NOMO-1 treated with dmso at 0.1 percent for 144 hours (cell line): Measurements from ENCODE around the gene RARA.
"Not testable (repeated sequence)": the region's sequence is repeated elsewhere in the genome, so short reads cannot be mapped to it uniquely, and the experiment has no call there.

Experiments
- DNase-seq: peaks from one replicate; lab custom pipeline; 2025; ENCODE audit not compliant: unreplicated experiment; lab: John Stamatoyannopoulos, UW

RARA gene

DNA sequence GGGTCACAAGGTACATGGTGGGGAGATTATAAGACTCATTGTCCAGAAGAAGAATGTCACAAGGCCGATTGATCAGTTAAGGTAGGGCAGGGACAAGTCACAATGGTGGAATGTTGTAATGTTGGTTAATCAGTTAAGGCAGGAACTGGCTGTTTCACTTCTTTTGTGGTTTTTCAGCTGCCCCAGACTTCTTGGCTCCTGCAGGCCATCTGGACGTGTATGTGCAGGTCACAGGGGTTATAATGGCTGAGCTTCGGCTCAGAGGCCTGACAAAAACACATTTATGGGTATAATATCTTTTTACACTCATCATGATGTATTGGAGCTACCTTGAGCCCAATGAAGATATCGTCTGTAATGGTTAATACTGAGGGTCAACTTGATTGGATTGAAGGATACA is 63.7 kb downstream of the RARA start:
- not testable (repeated sequence) for DNase-seq

GRCh38 chr17:40373324-40373723 is 64.3 kb downstream of the RARA start:
- DNase-seq: no peak

- DNase-seq: no peak
These were observed 65.0 kb downstream of the RARA start for GRCh38 chr17:40373999-40374398.

- DNase-seq: no peak
These were observed 66.0 kb downstream of the RARA start for GRCh38 chr17:40374821-40375498.

DNA sequence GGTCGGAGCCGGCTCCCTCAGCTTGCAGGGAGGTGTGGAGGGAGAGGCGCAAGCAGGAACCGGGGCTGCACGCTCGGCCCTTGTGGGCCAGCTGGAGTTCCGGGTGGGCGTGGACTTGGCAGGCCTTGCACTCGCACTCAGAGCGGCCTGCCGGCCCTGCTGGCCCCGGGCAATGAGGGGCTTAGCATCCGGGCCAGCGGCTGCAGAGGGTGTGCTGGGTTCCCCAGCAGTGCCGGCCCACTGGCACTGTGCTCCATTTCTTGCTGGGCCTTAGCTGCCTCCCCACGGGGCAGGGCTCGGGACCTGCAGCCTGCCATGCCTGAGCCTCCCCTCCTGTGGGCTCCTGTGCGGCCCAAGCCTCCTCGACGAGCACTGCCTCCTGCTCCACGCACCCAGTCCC is 66.8 kb downstream of the RARA start:
- not testable (repeated sequence) for DNase-seq

DNA sequence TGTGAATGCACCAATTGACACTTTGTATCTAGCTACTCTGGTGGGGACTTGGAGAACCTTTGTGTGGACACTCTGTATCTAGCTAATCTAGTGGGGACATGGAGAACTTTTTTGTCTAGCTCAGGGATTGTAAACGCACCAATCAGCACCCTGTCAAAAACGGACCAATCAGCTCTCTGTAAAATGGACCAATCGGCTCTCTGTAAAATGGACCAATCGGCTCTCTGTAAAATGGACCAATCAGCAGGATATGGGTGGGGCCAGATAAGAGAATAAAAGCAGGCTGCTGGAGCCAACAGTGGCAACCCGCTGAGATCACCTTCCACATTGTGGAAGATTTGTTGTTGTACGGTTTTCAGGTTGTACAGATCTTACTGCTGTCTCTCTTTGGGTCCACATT is 67.6 kb downstream of the RARA start:
- DNase-seq: not testable (repeated sequence)

DNA sequence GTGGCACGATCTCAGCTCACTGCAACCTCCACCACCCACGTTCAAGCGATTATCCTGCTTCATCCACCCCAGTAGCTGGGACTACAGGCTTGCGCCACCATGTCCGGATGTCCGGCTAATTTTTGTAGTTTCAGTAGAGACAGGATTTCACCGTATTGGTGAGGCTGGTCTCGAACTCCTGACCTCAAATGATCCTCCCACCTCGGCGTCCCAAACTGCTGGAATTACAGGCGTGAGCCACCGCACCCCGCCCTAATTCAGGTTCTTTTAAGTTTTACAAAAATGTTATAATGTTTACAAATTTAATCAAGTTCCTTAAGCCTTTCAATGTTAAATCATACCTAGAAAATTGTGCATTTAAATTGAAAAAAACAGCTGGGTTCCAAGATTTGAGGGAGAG is 68.9 kb downstream of the RARA start:
- DNase-seq: no peak

DNA sequence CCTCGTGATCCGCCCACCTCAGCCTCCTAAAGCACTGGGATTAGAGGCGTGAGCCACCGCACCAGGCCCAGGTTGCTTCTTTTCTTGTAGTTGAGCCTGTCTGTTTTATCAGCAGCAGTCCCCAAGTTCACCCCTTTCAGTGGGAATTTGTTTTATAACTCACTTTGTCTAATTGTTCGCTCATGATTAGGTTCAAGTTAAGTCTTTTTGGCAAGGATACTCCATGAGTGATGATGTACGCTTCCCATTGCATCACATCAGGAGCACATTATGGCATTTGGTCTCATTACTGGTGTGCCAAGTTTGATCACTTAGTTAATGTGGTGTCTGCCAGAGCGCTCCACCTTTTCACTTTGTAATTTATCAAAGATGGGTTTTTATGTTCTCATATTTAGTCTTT is 70.0 kb downstream of the RARA start:
- no peak for DNase-seq

DNA sequence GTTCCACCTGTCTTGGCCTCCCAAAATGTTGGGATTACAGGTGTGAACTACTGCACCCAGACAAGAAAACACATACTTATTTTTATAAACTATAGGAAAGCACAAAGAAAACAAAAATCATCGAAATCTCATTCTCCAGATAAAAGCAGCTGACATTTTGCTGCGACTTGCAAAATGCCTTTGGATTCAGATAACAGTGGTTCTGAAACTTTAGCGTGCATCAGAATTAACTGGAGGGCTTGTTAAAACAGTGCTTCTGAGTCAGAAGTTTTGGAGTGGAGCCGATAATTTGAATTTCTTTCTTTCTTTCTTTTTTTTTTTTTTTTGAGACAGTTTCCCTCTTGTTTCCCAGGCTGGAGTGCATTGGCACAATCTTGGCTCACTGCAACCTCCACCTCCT is 73.3 kb downstream of the RARA start:
- DNase-seq: no peak

DNA sequence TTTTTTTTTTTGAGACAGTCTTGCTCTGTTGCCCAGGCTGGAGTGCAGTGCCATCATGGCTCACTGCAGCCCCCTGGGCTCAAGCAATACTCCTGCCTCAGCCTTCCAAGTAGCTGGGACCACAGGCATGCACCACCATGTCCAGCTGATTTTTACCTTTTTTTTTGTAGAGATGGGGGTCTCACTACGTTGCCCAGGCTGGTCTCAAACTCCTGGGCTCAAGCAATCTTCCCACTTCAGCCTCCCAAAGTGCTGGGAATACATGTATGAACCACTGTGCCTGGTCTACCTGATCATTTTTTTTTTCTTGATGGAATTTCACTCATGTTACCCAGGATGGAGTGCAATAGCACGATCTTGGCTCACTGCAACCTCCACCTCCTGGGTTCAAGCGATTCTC is 77.6 kb downstream of the RARA start:
- not testable (repeated sequence) for DNase-seq

DNA sequence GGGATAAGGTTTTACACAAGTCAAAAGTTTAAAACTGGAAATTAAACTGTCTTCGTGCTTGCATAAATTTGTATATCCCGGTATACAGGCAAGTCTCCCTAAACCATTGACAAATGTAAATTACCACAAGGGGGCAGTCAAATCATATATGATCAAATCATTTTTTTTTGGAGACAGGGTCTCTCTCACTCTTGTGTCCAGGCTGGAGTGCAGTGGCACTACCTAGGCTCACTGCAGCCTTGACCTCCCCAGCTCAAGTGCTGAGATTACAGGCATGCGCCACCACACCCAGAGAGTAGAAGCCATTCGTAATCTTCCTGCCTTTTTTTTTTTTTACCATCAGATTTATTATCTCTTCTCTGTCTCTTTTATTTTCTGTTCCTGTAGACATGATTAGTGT is 90.2 kb downstream of the RARA start:
- peak; percentile 3 for DNase-seq

DNA sequence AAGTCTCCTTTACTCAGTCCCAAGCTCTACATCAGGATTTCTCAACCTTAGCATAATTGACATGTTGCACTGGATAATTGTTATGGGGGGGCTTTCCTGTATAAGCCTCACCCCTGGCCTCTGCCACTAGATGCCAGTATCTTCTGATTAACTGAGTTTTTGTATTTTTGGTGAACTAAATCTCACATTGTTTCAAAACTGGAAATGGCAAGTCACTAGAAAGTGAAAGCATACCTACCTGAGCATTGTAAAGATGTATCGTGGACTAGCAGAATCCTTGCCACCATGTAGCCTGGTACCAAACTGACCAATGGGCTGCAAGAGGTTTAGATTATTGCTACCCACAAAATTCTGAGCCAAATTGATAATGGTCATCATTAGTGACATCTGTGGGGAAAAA is 93.7 kb downstream of the RARA start:
- DNase-seq: no peak

DNA sequence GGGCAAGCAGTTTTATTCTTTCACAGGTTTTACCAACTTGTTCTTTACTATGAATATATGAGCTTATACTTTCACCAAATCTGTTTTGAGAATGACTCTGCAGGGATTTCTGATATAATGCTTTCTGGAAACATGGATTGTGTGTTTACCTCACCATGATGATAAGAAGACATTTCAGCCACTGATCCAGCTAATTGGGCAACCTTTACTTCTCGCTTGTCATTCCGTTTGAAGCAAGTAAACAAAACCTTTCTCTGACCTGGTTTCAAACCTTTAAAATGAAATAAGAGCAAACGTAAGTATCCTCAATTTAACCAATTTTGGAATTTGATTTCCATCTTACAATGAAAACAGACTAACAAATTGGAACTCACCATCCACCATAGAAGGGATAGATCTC is 95.0 kb downstream of the RARA start:
- DNase-seq: no peak
